ENCODE measurements around the gene TRAPPC4.
A peak's percentile ranks its signal among the peaks of the same experiment; 100 is the strongest.
"Not testable (repeated sequence)": the region's sequence is repeated elsewhere in the genome, so short reads cannot be mapped to it uniquely, and the experiment has no call there.

TRAPPC4 gene, protein sequence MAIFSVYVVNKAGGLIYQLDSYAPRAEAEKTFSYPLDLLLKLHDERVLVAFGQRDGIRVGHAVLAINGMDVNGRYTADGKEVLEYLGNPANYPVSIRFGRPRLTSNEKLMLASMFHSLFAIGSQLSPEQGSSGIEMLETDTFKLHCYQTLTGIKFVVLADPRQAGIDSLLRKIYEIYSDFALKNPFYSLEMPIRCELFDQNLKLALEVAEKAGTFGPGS

DNA sequence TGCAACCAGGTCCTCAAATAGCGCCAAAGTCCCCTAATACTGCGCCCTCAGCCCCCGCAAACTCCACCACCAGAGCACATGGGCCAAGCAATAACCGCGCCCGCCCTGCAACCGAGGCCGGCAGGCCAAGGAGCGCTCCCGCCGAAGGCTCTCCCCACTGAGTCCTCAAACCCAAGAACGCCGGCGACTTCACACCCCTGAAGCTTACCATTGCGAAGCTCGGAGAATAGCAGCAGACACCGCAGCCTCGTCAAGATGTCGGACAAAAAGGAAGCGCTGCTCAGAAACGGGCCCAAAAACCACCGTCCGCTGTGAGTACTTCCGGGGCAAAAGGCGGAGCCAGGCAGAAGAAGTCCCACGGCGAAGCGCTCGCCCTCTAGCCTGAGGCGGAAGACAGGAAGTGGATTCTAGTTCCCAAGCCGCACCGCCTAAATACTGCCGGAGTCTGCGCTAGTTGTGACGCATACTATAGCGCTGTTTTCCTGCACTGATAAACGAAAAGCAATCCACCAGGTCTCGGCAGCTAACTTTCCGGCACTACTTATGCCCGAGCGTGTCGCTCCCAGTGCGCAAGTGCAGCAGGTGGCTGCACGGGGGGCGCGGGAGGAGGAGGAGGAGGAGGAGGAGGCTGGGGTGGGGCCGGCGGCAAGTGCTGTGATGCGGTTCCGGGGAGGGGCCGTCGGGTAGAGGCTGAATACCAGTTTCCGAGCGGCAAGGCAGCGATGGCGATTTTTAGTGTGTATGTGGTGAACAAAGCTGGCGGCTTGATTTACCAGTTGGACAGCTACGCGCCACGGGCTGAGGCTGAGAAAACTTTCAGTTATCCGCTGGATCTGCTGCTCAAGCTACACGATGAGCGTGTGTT, at the start of gene TRAPPC4, which contains the start of gene RPS25:
TSS of gene TRAPPC4 (plus strand) at position 693 of the 865 bp plus-strand sequence. CDS start at position 723, 30 bp downstream.
TSS of gene RPS25 (minus strand) at position 270 of the 865 bp plus-strand sequence. CDS start at position 211, 59 bp downstream.
- DNase-seq, result peak; percentile 95

DNA sequence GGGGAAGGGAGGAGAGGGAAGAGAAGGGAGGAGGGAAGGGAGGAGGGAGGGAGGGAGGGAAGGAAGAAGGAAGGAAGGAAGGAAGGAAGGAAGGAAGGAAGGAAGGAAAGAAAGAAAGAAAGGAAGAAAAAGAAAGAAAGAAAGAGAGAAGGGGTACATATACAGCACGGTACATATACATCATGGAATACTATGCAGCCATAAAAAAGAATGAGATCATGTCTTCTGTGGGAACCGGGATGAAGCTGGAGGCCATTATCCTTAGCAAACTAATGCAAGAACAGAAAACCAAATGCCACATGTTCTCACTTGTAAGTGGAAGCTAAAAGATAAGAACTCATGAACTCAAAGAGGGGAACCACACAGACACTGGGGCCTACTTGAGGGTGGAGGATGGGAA, 49.1 kb upstream of the TRAPPC4 start:
- DNase-seq, result not testable (repeated sequence)

DNA sequence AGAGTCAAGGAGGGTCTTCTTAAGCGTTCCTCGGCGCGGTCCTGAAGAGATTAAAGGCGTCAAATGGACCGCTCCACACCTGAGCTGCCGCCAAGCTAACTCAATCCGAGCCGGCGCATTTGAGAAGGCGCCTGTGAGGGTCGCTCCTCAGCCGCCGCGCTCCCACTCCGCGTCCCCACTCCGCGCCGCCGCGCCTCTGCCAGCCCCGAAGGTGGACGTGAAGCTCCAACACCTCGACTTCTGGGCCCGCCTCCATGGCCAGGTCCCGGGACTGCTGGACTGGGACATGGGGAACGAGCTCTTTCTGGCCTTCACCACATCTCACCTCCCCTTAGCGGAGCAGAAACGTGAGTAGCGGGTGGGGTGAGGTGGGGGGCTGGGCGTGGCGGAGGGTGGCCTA, 46.9 kb upstream of the TRAPPC4 start, which contains the start of gene FOXR1:
TSS of gene FOXR1 (plus strand) at position 116 of the 400 bp plus-strand sequence. CDS start at position 287, 171 bp downstream.
- no peak for DNase-seq

DNA sequence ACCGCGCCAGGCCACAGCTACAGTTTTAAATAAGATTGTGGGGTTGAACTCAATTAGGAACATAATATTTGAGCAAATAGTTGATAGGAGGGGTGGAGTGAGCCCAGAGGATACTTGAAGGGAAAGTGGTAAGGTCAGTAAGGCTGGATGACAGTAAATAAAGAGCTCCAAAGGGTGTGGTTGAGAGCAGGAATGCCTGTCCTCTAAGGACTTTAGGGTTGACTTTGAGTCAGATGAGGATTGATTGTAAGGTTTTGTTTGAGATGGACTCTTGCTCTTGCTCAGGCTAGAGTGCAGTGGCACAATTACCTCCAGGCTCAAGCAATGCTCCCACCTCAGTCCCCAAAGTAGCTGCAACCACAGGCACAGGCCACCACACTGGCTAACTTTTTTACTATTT, 44.6 kb upstream of the TRAPPC4 start:
- no peak for DNase-seq

DNA sequence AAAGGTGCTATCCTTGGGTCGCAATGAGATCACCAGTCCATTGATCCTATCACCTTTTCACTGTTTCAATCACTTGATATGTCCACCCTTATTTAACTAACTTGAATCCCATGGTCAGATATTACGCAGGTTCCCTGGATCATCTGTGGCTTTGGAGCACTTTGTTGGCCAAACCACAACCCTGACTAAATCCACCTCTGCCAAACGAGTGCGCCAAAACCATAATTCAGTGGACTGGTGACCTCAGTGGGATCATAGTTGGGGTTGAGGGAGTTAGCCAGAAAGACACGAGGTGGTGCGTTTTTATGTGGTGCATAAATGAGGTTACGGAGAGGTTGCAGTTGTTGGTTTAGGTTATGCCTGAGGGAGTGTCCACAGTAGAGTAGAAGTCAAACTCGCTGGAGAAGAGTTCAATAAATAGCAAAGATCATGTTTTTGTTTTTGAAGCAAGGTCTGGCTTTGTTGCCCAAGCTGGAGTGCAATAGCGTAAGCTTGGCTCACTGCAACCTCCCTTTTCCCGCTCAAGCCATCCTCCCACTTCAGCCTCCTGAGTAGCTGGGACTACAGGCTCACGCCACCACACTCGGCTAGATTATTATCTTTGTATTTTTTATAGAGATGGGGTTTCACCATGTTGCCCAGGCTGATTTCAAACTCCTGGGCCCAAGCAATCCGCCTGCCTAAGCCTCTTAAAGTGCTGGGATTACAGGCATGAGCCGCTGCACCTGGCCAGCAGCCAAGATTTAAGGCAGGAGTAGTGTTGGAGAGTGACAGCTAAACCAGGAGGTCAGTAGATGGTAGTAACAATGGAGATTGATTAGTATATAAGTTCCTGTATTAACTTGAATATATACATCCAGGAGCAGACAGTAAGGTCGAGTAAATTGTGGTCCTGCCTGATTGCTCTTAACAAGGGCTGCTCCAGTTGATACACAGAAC, 42.5 kb upstream of the TRAPPC4 start:
- DNase-seq, result no peak

DNA sequence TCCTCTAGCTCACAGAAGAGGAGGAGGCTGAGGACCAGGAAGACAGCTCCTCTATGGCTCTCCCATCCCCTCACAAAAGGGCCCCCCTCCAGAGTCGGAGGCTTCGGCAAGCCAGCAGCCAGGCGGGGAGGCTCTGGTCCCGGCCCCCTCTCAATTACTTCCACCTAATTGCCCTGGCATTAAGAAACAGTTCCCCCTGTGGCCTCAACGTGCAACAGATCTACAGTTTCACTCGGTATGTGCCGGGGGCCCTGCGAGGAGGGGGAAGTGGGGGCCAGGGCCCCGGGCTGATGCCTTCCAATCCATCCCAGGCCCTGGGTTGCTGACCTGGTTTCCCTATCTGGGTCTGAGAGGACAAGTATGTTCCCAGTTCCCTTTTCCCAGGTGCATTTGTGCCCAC, 39.1 kb upstream of the TRAPPC4 start:
- no peak for DNase-seq

DNA sequence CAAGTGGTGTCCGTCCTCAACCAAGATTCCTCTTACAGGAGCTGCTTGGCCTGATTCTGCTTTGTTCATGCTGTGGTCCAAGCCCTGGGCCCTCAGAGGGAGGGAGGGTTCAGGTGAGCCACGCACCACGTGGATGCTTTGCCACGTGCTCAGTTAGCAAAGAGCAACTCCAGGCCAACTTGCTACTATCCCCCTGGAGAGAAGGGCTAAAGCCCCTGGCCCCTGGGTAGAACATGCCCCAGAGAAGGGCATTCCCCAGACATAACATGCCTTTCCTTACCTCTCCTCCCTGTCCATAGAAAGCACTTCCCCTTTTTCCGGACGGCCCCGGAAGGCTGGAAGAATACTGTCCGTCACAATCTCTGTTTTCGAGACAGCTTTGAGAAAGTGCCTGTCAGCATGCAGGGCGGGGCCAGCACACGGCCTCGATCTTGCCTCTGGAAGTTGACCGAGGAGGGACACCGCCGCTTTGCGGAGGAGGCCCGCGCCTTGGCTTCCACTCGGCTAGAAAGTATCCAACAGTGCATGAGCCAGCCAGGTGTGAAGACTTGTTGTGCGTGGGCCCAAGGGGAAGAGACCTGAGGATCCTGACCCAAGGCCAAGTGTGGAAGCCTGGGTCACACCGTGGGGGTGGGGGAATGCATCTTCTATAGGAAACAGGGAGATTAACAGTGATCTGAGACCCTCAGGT, 38.2 kb upstream of the TRAPPC4 start:
- no peak for DNase-seq

DNA sequence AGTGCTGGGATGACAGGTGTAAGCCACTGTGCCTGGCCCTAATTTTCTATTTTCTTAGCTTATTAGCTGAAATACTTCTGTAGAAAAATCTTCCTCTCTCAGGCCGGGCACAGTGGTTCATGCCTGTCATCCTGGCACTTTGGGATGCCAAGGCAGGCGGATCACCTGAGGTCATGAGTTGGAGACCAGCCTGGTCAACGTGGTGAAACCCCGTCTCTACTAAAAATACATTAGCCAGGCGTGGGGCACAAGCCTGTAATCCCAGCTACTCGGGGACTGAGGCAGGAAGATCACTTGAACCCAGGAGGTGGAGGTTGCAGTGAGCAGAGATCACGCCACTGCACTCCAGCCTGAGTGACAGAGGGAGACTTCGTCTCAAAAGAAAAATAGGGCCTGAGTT, 34.2 kb upstream of the TRAPPC4 start:
- DNase-seq, result not testable (repeated sequence)

DNA sequence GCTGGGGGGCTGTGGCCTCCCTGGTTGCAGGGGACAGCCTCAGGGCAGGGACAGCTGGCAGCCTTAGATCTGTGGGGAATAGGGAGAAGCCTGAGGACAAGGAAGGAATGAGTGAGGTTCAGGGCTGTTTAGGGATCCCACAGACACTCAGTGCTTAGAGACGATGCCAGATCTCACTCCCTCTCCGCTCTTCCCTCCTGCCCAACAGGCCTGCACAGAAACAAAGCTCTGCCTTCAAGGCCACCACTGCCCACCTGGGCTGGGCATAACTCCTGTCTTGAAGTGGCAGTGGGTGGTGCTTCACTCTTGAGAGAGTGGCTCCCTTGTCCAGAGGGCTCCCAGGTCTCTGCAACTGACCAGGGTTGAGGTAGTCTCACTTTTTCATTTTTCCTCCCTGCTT, 33.7 kb upstream of the TRAPPC4 start:
- DNase-seq, result no peak

DNA sequence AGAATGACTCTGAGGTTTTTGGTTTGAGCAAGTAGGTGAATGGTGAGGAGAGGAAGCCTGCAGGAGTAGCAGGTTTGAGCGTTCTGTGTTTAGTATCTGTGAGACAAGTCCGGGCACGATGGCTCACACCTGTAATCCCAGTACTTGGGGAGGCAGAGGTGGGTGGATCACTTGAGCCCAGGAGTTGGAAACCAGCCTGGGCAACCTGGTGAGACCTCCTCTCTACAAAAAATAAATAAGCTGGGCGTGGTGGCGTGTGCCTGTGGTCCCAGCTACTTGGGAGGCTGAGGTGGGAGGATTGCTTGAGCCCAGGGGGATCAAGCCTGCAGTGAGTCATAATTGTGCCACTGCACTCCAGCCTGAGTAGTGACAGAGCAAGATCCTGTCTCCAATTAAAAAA, 30.3 kb upstream of the TRAPPC4 start:
- no peak for DNase-seq

DNA sequence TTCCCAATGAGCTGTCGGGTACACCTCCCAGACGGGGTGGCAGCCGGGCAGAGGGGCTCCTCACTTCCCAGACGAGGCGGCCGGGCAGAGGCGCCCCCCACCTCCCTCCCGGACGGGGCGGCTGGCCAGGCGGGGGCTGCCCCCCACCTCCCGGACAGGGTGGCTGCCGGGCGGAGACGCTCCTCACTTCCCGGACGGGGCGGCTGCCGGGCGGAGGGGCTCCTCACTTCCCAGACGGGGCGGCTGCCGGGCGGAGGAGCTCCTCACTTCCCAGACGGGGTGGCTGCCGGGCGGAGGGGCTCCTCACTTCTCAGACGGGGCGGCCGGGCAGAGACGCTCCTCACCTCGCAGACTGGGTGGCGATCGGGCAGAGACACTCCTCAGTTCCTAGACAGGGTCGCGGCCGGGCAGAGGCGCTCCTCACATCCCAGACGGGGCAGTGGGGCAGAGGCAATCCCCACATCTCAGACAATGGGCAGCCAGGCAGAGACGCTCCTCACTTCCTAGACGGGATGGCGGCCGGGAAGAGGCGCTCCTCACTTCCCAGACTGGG, 27.0 kb upstream of the TRAPPC4 start:
- not testable (repeated sequence) for DNase-seq

DNA sequence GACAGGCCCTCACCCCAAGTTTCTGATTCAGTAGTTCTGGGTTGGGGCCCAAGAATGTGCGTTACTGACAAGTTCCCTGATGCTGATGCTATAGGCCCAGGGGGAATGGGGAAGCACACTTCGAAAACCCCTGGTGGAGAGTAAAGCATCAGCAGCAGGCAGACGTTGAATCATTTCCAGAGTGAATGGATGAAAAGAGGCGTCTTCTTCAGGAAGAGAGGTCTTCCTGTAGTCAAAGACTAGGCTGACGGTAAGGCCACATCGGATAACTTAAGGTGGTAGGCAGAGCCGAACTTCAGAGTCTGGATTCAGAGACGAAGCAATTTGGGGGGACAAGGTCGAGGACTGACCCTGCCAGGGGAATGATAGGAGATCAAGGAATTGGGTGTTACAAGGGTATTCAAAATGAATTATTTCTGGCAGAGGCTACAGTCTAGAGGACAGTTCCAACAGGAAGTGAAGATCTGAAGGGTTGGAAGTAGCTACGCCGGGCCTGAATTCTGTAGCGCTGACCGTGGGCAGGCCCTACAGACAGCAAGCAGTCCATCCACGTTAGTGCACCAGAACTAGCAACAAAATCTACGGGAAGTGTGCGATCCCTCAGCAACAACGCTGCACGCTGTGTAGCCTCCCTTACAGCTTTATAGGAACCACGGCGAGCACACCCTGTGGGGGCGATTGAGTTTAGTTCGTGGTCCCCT, 21.5 kb upstream of the TRAPPC4 start:
- DNase-seq, result peak; percentile 50

DNA sequence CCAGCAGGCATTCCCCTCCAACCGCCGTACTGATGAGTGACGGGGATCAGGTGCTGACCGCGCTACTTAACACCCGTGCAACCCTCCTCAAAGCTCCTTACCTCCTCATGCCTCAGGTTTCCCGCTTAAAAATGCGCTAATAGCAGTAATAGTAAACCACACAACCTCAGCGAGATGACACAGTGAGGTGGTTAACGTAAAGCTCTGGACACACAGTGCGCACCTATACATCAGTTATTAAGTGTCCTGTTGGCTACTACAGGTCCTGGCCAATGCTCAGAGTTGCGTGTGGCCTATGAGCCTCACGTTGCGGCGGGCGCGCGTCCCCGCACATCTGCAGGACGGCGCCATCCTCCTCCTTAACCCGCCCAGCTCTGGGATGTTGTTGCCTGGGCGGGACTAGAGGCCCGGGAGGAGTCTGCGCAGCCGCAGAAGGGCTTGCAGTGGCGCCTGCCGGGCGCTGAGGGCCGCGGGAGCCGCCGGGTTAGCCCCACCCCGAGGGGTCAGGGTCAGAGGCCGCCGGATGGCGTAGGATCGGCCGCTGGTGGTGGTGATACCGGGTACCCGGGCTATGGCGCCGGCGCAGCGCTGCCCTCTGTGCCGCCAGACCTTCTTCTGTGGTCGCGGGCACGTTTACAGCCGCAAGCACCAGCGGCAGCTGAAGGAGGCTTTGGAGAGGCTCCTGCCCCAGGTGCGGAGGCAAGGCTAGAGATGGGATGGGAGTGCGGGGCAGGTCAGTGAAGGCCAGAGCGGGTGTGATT, 20.8 kb upstream of the TRAPPC4 start, which contains the start of gene CENATAC:
TSS of gene CENATAC (plus strand) at position 512 of the 761 bp plus-strand sequence. CDS start at position 572, 60 bp downstream.
- DNase-seq, result peak; percentile 96

DNA sequence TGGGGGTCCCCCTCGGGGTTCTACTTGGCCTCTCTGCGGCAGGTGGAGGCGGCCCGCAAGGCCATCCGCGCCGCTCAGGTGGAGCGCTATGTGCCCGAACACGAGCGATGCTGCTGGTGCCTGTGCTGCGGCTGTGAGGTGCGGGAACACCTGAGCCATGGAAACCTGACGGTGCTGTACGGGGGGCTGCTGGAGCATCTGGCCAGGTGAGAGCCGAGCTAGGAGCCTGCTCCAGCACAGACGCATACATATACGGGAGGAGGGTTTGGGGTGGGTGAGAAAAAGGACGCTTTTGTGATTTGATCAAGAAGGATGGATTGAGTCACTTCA, 20.2 kb upstream of the TRAPPC4 start:
- no peak for DNase-seq

DNA sequence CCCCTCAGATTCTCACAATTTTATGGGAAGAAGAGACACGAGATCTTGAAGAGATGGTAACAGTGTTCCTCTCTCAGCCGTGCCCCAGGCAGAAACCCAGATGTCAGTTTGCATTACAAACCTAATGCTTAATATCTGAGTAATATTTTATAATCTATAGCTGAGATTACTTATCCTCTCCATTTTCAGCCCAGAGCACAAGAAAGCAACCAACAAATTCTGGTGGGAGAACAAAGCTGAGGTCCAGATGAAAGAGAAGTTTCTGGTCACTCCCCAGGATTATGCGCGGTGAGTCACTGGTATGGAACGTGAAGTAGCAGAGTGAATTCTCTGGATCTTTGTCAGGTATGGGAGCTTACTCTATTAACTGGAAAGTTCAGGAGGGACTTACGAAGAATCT, 19.7 kb upstream of the TRAPPC4 start:
- DNase-seq, result no peak

DNA sequence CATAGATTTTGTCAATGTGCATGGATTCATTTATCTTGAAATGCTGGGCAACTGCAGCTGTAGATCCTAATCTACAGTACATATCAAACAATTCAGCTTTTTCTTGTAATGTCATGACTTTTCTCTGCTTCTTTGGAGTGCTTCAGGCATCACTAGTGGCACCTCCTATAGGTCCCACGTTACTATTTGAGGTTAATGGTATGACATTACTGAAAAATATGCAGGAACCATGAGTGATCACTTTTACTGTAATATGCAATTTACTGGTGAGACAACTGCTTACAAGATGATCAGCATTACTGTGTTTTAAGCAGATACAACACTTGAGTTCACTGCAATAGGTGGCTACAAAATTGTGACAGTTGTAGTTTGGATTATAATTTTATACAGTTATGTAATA, 17.7 kb upstream of the TRAPPC4 start:
- no peak for DNase-seq

DNA sequence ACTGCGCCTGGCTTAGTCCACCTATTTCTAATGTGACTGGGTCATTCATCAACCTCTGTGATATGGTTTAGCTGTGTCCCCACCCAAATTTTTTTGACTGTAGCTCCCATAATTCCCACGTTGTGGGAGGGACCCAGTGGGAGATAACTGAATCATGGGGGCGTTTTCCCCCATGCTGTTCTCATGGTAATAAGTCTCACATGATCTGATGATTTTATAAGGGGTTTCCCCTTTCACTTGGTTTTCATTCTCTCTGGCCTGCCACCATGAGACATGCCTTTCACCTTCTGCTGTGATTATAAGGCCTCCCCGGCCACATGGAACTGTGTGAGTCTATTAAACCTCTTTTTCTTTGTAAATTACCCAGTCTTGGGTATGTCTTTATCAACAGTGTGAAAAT, 11.9 kb upstream of the TRAPPC4 start:
- DNase-seq, result no peak

DNA sequence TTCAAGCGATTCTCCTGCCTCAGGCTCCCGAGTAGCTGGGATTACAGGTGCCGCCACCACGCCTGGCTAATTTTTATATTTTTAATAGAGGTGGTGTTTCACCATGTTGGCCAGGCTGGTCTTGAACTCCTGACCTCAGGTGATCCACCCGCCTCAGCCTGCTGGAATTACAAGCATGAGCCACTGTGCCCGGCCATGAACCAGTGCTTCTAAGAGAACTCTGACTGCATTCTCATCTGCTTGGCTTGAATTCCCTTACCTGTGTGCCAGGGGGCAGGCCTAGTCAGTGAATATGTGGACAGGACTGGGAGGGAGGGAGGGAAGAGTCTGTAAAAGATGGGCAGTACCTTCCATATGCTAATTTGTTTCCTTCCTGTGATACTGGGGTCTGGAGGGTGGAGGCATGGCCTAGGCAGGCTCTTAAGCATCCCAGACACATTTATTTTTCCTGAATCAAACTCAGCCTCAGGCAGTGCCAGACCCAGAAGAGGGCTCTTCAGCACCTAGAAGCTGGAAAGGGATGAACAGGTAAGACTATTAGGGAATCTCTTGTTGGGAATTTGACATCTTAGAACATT, 7.0 kb upstream of the TRAPPC4 start:
- DNase-seq, result no peak

DNA sequence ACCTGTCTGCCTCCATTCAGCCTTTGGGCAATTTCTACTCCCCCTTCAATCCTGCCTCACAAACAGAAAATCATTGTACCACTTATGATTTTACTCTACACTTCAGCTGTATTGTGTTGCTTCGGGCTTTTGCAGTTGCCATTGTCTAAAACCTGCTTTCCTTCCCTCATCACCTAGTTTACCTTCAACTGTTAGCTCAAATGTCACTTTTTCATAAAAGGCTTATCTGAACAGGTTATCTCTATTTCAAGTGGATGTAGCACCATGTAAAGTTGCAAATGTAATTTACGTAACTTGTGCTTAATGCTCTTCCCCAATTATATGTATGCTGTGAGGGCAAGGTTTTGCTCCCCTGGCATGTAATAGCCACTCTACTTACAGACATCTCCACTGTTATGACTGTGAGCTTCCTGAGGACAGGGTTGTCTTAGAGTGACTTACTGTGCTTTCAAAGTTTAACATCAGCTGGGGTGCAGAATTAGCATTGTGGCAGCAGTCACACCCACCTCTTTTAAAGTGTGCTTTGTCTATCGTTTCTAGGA, 5.9 kb upstream of the TRAPPC4 start:
- DNase-seq, result no peak
